ENCODE measurements around the gene GPX8. TPM values are rescaled to one million over a fixed set of nuclear protein-coding genes. Genes with fewer than 3 reads are reported as not detected.

GPX8 gene
- total RNA-seq (2014; rRNA removed; shearing (Covaris generic)): 155 and 179 TPM in 2 replicates

DNA sequence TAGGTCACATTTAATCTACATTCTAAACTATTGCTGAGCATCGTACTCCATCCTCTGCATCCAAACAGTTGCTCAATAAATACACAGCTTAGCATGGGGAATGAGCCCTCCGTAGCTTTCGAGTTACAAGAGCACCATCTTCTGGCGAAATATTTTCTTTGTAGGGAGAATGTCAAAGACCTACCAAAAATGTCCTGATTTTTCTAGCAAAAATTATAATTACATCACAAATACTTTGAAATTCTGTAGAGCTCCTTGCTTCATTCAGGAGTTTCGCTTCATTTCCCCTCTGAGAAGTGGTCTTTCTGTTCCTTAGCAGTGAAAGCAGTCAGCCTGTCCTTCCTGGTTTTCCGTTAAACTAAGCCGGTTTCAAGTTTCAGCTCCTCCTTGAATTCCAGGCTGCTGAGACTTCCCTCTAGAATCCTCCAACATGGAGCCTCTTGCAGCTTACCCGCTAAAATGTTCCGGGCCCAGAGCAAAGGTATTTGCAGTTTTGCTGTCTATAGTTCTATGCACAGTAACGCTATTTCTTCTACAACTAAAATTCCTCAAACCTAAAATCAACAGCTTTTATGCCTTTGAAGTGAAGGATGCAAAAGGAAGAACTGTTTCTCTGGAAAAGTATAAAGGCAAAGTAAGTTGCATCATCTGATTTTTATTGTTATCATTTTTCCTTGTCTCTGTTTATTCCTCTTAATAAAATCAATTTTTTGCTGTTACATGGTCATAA lies at the start of gene GPX8:
Gene GPX8, plus strand, starts transcription at position 409 of the 730 bp plus-strand sequence. Its CDS starts 22 bp downstream, at position 431.
- DNase-seq (ENCODE audit: low read depth): peak; percentile 89

- DNase-seq (ENCODE audit: low read depth): no peak
These were observed 49.8 kb upstream of the GPX8 start for GRCh38 chr5:55110217-55110616.

GRCh38 chr5:55113327-55113726 lies 46.6 kb upstream of the GPX8 start:
- no peak for DNase-seq (ENCODE audit: low read depth)

DNA sequence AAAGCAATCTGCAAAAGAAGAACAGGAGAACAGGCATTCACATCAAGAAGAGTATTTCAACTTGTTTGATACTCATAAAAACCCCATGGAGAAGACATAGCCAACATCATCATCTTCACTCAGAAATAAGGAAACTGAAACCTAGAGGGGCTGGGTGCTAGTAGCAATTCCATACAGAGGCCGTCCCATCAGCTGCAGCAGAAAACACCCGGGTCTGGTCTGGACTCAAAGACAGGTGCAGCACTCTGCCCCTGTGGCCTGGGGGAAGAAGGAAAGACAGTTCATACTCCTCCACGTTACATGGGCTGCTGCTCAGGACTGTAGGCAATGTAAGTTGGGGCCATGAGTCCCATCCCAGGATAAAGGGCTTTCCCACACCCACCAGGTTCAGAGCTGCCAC lies 45.9 kb upstream of the GPX8 start:
- no peak for DNase-seq (ENCODE audit: low read depth)

- no peak for DNase-seq (ENCODE audit: low read depth)
These were observed 36.6 kb upstream of the GPX8 start for GRCh38 chr5:55123365-55123764.

GRCh38 chr5:55134053-55134722 lies 25.8 kb upstream of the GPX8 start:
- DNase-seq (ENCODE audit: low read depth): no peak

DNA sequence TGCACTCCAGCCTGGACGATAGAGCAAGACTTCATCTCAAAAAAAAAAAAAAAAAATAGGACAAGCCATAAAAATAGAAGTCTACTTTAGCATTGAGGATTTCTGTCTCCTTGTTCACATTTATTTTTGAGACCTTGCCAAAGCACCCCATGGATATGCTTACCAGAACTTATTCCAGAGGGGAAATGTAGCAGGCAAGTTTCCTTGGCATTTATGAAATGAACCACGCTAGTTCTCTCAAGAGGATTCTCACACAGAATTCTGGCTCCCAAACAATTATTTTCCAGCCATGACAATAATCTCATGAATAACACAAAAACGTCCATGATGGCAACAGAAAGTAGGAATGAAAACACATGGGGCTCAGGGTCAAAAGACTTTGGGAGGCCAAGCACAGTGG lies 23.4 kb upstream of the GPX8 start:
- DNase-seq (ENCODE audit: low read depth): no peak

GRCh38 chr5:55140908-55141665 lies 18.9 kb upstream of the GPX8 start:
- no peak for DNase-seq (ENCODE audit: low read depth)

DNA sequence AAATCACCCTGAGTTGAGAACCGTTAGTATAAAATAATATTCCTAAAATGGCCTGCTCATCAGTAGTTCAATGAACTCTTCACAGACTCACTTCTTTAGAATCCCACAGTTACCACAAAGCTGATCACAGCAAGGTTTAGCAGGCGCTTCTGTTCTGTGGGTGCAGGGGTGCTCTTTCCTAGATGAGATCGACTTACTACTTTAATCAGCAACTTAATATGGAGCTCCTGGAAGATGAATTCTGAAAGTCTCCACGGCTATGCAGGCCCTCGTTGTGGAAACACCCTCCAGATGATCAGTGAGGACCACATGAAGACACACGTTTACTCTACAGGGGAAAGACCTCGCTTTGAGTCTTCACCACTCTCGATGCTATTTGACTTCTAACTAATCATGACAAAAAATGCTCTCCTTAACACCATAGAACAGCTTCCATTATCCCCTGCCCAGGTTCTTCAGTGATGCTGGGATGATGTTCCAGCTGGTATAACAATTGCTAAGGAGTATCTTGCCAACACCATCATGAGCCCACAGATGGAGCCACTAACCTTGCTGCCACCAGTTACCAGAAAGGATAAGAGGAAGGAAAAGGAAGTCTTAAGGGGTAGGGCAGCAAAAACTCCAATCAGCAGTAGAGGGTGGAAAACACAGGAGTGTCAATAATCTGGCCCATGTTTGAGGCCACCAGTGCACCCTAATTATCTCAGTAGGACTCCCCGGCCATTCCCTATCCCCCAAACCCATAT lies 17.9 kb upstream of the GPX8 start:
- DNase-seq (ENCODE audit: low read depth): no peak

DNA sequence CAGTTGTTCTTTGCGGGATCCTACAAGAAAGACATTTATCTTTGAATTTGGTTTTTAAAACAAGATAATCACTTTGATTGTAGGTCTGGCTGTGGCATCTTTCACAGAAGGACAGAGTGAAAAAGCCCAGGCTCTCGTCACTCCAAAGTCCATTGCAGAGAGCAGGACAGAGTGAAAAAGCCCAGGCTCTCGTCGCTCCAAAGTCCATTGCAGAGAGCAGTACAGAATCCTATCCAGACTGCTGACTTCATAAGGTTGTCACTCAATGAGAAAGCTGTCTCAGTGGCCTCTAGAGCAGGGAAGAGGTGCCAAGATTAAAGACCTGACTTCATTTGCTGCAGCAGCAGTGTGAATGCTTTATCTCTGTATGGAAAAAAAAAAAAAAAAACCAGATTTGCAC lies 16.3 kb upstream of the GPX8 start:
- DNase-seq (ENCODE audit: low read depth): no peak

DNA sequence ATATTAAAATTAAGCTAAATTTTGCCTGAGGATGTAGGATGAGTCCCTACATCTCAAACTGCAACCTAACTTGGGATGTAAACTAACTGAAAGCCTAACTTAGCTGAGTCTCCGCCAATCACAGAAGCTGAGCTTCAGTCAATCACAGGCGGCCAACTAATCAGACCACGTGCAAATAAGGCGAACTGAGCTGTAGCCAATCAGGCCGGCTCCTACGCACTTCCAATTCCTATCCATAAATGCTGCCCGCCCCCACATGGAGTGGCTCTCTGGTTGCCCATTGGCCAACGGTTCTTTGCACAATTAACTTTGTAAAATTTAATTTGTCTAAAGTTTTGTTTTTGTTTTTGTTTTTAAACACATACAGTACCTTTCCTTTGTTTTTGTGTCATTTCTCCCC lies 13.9 kb upstream of the GPX8 start:
- no peak for DNase-seq (ENCODE audit: low read depth)

GRCh38 chr5:55146543-55147151 lies 13.3 kb upstream of the GPX8 start:
- peak; percentile 85 for DNase-seq (ENCODE audit: low read depth)

GRCh38 chr5:55149308-55149795 lies 10.6 kb upstream of the GPX8 start:
- DNase-seq (ENCODE audit: low read depth): no peak

GRCh38 chr5:55151923-55152842 lies 7.8 kb upstream of the GPX8 start:
- DNase-seq (ENCODE audit: low read depth): peak; percentile 85

GRCh38 chr5:55154873-55155272 lies 5.1 kb upstream of the GPX8 start:
- peak; percentile 75 for DNase-seq (ENCODE audit: low read depth)

DNA sequence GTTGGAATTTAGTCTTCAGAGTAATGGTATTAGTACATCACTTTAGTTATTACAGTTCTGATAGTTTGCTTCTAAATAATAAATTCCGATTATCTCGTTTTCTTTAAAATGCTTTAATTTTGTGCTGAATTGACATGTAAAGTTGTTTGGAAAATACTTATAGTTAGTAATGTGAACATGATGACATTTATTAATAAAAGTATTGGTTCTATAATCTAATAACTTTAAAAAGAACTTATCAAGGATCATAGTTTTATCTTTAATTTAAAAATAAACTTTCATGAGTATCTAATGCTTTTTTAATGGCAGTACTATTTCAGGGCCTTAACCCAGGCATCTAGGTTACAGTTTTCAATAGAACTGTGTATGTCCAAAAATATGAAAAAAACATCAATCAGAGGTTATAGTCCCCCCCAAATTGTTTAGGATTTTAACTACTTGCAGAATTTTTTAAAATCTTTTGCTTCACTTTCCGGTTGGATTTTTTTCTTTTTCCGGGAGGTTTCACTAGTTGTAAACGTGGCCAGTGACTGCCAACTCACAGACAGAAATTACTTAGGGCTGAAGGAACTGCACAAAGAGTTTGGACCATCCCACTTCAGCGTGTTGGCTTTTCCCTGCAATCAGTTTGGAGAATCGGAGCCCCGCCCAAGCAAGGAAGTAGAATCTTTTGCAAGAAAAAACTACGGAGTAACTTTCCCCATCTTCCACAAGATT lies 680 bp downstream of the GPX8 start:
- DNase-seq (ENCODE audit: low read depth): peak; percentile 94

DNA sequence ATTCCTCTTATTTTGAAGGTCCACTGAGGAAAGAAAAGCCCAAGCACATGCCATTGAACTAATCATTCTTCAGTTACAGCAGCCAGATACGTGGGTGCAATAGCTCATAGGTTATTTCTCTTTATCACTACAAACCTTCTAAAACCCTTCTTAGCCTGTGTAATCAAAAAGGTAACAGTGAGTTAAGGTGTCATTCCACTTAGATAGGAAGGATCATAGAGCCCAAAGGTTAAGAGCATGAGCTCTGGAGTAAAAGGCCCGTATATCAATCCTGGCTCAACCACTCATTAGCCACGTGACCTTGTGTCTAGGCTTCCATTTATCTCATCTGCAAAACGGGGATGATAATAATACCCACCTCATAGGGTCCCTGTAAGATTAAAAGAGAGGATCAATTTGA lies 2.7 kb downstream of the GPX8 start:
- no peak for DNase-seq (ENCODE audit: low read depth)

DNA sequence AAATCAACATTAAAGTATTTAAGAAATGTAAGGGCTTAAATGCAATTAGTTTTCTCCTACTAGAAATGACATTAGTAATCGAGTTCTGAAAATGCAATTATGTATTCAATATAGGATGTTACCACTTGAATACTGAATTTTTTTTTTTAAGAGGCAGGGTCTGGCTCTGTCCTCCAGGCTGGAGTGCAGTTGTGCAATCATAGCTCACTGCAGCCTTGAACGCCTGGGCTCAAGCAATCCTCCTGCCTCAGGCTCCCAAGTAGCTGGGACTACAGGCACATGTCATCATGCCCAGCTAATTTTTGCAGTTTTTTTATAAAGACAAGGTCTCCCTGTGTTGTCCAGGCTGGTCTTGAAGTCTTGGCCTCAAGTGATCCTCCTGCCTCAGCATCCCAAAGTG lies 11.5 kb downstream of the GPX8 start:
- DNase-seq (ENCODE audit: low read depth): no peak

DNA sequence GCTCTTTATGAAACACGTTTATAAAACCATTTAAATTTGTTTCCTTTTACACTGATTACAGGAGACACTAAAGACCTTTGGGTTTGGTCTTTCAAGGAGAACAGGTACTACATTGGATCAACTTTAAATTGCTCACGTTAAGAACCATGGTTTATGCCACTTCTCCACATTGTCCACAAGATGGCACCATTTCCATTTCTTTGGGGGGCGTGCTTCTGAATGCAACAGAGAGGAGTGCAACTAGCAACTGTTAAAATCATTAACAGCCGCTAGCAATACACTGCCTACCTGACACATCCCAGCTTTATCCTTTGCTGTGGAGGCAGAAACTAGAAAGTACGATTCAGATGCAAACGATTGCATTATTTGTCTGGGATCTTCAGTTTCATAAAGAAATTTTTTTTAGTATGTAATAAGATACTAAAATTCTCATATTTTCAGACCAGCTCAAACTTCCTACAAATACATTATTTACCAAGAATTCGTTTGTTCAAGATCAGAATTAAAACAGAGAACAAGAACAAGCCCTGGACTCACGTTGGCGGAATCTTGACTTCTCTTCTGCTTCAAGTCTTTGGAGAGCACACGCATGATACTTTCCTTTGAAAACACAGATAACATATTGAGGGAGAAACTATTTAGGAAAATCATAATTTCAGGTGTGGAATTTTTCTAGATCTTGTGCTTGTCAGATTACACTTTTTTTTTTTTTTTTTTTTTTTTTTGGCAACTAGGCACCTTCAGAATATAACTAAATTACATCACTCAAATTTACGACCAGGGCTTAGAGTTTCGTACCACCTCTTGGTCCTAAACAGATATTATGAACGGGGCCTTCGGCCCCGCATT lies 12.3 kb downstream of the GPX8 start:
- peak; percentile 88 for DNase-seq (ENCODE audit: low read depth)

All from M059J (cell line).